Body of pancreas (tissue), 4 donors: ENCODE measurements around the gene KLF16.

Experiments
- POLR2A ChIP-seq, 3 donors: fragments of 450-650 bp; IDR thresholded peaks; one replicate each; pipeline ENCODE4 v1.6.1; 2016; ENCODE audit warnings: antibody characterized with exemption in 3 of 3, mild to moderate bottlenecking in 2 of 3
- TF ChIP-seq, protein P1 (sequence below), 7 experiments: fragments of 450-650 bp in 4 of 7; fragments of 200-600 bp in 3 of 7; sonication (generic) in 3 of 7; IDR thresholded peaks; one replicate each; pipeline ENCODE4 v1.5.1; 2016 to 2019; ENCODE audit warnings: antibody characterized with exemption in 7 of 7

DNA sequence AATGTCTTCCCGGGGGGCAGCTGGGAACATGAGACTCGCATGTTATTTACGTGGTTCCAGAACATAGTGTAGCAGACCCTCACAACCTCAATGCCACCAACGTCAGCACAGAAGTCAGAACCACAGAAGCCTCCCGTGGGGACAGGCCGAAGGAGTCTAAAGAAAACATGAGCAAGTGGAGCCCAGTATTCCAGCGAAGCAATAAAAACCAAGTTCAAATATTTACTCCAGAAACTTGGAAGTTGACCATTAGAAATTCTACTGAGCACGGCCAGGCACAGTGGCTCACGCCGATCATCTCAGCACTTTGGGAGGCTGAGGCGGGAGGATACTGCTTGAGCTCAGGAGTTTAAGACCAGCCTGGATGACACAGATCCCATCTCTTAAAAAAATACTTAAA, 33.4 kb downstream of the KLF16 start:
- TF ChIP-seq, protein P1, sequence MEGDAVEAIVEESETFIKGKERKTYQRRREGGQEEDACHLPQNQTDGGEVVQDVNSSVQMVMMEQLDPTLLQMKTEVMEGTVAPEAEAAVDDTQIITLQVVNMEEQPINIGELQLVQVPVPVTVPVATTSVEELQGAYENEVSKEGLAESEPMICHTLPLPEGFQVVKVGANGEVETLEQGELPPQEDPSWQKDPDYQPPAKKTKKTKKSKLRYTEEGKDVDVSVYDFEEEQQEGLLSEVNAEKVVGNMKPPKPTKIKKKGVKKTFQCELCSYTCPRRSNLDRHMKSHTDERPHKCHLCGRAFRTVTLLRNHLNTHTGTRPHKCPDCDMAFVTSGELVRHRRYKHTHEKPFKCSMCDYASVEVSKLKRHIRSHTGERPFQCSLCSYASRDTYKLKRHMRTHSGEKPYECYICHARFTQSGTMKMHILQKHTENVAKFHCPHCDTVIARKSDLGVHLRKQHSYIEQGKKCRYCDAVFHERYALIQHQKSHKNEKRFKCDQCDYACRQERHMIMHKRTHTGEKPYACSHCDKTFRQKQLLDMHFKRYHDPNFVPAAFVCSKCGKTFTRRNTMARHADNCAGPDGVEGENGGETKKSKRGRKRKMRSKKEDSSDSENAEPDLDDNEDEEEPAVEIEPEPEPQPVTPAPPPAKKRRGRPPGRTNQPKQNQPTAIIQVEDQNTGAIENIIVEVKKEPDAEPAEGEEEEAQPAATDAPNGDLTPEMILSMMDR (IDR thresholded peaks at IDR 0.05), result no peak
- TF ChIP-seq POLR2A (IDR thresholded peaks at IDR 0.05), result no peak
